H1 (cell line): ENCODE data around the gene COL9A2.
"Not testable (repeated sequence)": the region's sequence is repeated elsewhere in the genome, so short reads cannot be mapped to it uniquely, and the experiment has no call there.

Experiments used
- CTCF ChIP-seq, 3 experiments: IDR thresholded peaks; 1 replicate in 2 of 3; 2 replicates in 1 of 3; pipeline versions ENCODE4 v1.5.1 to v1.6.1; 2011; ENCODE audit warnings: low read length in 3 of 3, mild to moderate bottlenecking in 3 of 3, inconsistent platforms in 2 of 3, low read depth in 1 of 3, moderate library complexity in 1 of 3; ENCODE audit not compliant: insufficient read depth in 1 of 3; ENCODE audit errors: control extremely low read depth in 1 of 3
- EZH2 ChIP-seq: fragments of 200-600 bp; sonication (generic); IDR thresholded peaks from 2 replicates; pipeline ENCODE4 v1.7.1; 2012; ENCODE audit warnings: low read depth, mild to moderate bottlenecking, moderate library complexity, low read length, inconsistent platforms; ENCODE audit not compliant: severe bottlenecking
- RFX5 ChIP-seq: IDR thresholded peaks from 2 replicates; pipeline ENCODE4 v1.6.1; 2011; ENCODE audit warnings: low read depth, low read length, improper control_type of control experiment, borderline replicate concordance
- TEAD4 ChIP-seq: IDR thresholded peaks from 2 replicates; pipeline ENCODE4 v1.6.1; 2012; ENCODE audit warnings: low read depth, low read length, inconsistent platforms, mixed read lengths

DNA sequence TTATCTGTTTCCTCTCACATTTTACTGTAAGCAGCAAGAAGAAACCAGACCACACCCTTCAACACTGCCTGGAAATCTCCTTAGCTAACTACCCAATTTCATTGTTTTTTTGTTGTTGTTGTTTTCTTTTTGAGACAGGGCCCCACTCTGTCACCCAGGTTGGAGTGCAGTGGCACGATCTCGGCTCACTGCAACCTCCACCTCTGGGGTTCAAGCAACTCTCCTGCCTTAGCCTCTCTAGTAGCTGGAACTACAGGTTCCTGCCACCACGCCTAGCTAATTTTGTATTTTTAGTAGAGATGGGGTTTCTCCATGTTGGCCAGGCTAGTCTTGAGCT is 25.3 kb upstream of the COL9A2 start:
- not testable (repeated sequence) for TF ChIP-seq RFX5; CTCF (IDR thresholded peaks at IDR 0.05; ENCODE audit: control extremely low read depth in 1 of 3, insufficient read depth in 1 of 3, low read depth in 1 of 3, low read length in 3 of 3); TEAD4; EZH2
